Cardiac muscle cell (in vitro differentiated cells and primary cell): ENCODE results near the gene DCT. TPM values are rescaled to one million over a fixed set of nuclear protein-coding genes. Genes with fewer than 3 reads are reported as not detected.

Experiments used
- DNase-seq, 2 donors: peaks; one replicate each; pipeline versions ENCODE4 v3.0.0 to v3.0.0-alpha.2; 2010 to 2017; ENCODE audit warnings: low read depth in 1 of 2, low spot score in 1 of 2
- H3K27ac ChIP-seq: fragments of 200-600 bp; sonication (generic); 2 replicates; pipeline ENCODE4 v1.5.1; 2016
- H3K27me3 ChIP-seq: fragments of 200-600 bp; sonication (generic); 2 replicates; pipeline ENCODE4 v1.6.0; 2016; ENCODE audit warnings: control low read depth
- H3K36me3 ChIP-seq: fragments of 200-600 bp; sonication (generic); 2 replicates; pipeline ENCODE4 v1.5.1; 2016; ENCODE audit warnings: control low read depth
- H3K4me1 ChIP-seq: fragments of 200-600 bp; sonication (generic); 2 replicates; pipeline ENCODE4 v1.8.1; 2017; ENCODE audit warnings: low read depth, mild to moderate bottlenecking, mixed run types
- H3K4me3 ChIP-seq: fragments of 200-600 bp; sonication (generic); 2 replicates; pipeline ENCODE4 v1.5.1; 2016; ENCODE audit warnings: mild to moderate bottlenecking
- H3K9me3 ChIP-seq: fragments of 200-600 bp; sonication (generic); 2 replicates; pipeline ENCODE4 v1.5.1; 2017; ENCODE audit warnings: low read depth, mild to moderate bottlenecking, control low read depth
- CTCF ChIP-seq: IDR thresholded peaks from 2 replicates; pipeline ENCODE4 v1.5.1; 2012; ENCODE audit warnings: low read depth, mild to moderate bottlenecking, low read length
- polyA plus RNA-seq: library from polyadenylated mRNA; unstranded; fragments of >200 nt; fragmentation: Nextera tagmentation; extraction: Ambion mirVana; gene quantifications from 2 replicates; pipeline ENCODE4 v1.2.1, GENCODE V29; 2016
- total RNA-seq: library from RNA; depleted of rRNA; stranded (reverse); fragments of >200 nt; gene quantifications from 2 replicates; pipeline ENCODE4 v1.2.3, GENCODE V29; 2016

The DCT gene
- total and polyA plus RNA-seq, 2 experiments from 2014 or later: 0.18 TPM; not detected in 1

GRCh38 chr13:94387047-94387446 is 92.4 kb downstream of the DCT start:
- no peak for TF ChIP-seq CTCF
- Histone ChIP-seq H3K4me1 (peaks cover 18% of the 10 kb centered on the region), H3K4me3 (no peak overlapping the region), H3K27ac (no peak overlapping the region), H3K36me3 (no peaks in the 10 kb centered on the region), H3K27me3 (no peaks in the 10 kb centered on the region), H3K9me3 (no peaks in the 10 kb centered on the region)
- DNase-seq: no peak

Other genes starting within 250 kb of the DCT start
- 8.6 and 9.0 TPM in 2 replicates for gene TGDS, start 116.5 kb upstream of the DCT start, total RNA-seq
- 13.2 and 13.3 TPM in 2 replicates for gene TGDS, start 116.5 kb upstream of the DCT start, polyA plus RNA-seq
- 3.9 and 4.1 TPM in 2 replicates for gene GPR180, start 122.2 kb upstream of the DCT start, total RNA-seq
- 4.1 and 4.5 TPM in 2 replicates for gene GPR180, start 122.2 kb upstream of the DCT start, polyA plus RNA-seq
- gene SOX21, start 232.9 kb upstream of the DCT start, total RNA-seq: 0.04 TPM in 1 of 2 replicates, not detected in the other
- gene SOX21, start 232.9 kb upstream of the DCT start, polyA plus RNA-seq: not detected in 2 replicates